ENCODE data around the gene TNFRSF12A.

TNFRSF12A gene

DNA sequence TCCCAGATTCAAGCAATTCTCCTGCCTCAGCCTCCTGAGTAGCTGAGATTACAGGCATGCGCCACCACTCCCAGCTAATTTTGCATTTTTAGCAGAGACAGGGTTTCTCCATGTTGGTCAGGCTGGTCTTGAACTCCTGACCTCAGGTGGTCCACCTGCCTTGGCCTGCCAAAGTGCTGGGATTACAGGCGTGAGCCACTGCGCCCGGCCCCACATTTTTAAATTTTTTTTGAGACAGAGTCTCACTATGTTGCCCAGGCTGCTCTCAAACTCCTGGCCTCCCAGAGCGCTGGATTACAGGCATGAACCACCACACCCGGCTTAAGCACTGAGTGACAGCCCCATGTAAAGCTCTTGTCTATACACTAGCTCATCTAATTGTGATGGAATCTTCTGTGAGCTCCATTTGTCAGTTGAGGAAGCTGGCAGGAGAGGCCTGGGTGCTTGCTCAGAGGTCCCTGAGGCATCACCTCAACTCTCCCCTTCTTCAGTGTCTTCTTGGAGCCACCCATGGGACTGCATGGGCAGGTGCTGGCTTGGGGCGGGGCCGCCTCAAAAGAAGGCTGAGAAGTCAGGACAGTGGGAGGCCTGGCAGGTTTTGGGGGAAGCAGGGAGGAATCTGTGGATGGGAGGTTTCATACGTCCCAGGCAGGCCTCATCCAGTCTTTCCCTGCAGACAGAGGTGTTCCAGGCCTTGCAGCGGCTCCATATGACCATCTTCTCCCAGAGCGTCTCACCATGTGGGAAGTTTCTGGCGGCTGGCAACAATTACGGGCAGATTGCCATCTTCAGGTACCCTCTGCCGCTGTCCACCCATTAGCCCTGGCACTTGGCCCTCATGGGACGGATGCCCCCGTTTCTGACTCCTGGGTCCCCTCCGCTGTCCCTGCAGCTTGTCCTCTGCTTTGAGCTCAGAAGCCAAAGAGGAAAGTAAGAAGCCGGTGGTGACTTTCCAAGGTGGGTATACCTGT, 5.1 kb downstream of the TNFRSF12A start:
- in situ Hi-C loops (cut with HindIII; ENCODE audit: low sequenced_read_pairs), result no loop called here

DNA sequence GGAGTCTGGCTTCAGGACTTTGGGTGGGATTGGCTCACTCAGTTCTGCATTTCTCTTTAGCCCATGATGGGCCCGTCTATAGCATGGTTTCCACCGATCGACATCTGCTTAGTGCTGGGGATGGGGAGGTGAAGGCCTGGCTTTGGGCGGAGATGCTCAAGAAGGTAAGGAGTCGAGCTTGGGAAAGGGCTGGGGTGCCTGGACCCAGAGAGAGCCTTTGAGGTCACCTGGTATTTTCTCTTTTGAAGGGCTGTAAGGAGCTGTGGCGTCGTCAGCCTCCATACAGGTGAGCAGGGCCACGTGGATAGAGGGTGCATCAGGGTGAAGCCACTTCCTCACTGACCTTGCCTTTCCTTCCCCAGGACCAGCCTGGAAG, 5.8 kb downstream of the TNFRSF12A start:
- in situ Hi-C loops (cut with HindIII; ENCODE audit: low sequenced_read_pairs), result no loop called here

DNA sequence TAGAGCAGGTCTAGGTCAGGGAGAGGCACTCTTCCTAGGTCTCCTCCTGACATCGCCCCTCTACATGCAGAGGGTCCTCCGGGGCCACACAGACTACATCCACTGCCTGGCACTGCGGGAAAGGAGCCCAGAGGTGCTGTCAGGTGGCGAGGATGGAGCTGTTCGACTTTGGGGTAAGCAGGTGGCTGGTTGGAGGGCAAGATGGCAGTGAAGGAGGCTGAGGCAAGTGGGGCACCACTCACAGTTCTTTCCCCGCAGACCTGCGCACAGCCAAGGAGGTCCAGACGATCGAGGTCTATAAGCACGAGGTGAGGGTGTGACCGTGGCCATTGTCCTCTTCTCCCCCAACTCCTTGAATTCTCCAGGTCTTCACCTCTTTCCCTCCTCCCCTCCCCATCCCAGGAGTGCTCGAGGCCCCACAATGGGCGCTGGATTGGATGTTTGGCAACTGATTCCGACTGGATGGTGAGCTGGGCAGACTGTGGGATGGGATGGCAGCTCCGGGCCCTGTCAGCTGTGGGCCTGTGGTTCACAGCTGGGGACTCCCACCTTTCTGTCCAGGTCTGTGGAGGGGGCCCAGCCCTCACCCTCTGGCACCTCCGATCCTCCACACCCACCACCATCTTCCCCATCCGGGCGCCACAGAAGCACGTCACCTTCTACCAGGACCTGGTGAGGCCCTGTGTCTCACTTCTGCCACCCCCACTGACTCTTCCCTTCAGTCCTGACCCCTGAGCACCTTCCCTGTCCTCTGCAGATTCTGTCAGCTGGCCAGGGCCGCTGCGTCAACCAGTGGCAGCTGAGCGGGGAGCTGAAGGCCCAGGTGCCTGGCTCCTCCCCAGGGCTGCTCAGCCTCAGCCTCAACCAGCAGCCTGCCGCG, 6.7 kb downstream of the TNFRSF12A start:
- in situ Hi-C loops (cut with HindIII; ENCODE audit: low sequenced_read_pairs), result no loop called here

DNA sequence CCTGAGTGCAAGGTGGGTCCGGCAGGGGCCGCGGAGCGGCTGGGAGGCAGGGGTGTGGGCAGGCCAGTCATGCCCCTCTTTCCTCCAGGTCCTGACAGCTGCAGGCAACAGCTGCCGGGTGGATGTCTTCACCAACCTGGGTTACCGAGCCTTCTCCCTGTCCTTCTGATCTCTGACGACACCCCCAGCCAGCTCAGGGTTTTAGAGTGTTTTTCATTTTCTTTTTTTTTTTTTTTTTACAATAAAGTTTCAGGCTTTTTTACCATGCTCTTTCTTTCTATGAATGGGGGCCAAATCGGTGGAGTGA, 7.3 kb downstream of the TNFRSF12A start:
- in situ Hi-C loops (cut with HindIII; ENCODE audit: low sequenced_read_pairs), result no loop called here

DNA sequence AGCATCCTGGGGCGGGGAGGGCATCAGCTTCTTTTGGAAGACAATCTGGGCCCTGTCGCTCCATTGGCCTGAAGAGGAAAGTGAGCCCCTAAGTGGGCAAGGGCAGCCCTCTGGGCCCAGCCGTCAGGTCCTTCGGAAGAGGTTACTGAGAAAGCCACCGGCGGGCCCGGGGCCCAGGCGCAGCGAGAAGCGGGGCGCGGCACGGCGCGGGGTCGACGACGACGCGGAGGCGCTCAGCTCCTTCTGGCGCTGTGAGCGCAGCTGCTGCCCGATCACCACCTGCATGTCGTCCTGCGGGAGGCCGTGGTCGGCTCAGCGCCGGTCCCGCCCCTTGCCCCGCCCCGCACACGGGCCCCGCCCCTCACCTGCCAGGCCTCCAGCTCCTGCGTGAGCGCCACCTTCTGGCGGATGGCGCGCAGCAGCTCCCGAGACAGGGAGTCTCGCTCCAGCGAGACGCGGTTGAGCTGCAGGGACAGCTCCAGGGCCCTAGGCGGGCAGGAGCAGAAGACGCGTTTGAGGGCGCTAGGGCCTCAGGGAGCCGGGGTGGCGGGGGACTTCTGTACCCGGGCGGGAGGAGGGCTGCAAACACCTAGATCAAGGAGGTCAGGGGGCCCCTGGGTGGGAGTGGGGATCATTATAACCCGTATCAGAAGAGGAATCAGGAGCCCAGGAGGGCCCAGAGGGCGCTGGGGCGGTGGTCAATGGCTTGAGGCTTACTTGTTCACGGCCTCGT, 8.0 kb downstream of the TNFRSF12A start:
- in situ Hi-C loops (cut with HindIII; ENCODE audit: low sequenced_read_pairs), result no loop called here

DNA sequence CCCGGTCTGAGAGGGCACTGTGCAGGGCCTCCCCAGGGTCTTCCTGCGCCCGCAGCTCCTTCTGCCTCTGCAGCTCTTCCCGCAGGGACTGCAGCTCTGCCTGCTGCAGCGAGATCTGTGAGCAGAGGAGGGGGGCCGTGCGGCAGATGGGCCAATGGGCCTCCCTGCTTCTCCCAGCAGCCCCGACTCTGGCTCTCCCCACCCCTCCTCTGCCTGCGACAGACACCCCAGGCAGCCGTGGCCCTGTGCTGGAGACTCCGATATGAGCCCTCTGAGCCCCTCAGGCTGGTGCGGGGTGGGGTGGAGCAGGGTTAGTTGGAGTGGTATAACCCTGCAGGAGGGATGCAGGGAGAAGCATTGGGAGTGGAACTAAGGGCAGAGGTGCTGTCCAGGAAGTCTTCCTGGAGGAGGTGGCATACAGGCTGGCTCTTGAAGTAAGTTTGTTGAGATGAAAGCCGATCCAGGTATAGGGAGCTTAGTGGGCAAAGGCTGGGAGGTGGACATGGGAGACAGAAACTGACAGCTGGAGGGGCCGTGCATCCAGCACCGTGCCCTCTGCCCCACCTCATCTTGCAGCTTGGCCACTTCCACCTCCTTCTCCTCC, 8.7 kb downstream of the TNFRSF12A start:
- in situ Hi-C loops (cut with HindIII; ENCODE audit: low sequenced_read_pairs), result no loop called here

DNA sequence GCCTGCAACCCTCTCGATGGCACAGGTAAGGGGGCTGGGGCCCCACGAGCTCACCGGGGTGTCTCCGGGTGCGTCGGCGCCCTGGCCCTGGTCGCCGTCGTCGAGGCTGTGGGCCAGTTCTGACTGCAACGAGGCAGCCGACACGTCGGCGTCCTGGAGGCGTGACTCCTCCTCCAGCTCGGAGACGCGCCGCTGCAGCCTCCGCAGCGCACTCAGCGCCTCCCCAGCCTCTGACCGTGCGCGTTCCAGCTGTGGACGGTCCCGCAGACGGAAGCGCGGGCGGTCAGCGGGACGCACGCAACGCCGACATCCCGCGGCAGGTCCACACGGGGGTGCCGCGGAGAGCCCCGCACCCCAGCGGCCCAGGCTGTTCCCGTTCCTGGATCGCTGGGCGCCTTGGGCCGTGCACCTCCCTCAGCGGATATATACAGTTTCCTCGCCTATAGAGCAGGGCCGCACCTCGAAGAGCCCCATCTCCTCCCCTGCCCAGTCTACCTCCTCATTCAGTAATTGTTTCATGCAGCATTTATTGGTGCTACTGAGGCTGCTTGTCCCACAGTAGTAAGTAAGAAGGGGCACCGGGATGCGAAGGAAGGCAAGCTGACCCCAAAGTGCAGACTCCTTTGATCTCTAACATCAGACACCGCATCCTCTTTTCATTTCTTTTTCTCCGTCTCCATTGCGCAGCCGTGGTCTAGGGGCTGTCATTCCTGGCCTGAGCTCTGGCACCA, 9.5 kb downstream of the TNFRSF12A start:
- in situ Hi-C loops (cut with HindIII; ENCODE audit: low sequenced_read_pairs), result no loop called here

DNA sequence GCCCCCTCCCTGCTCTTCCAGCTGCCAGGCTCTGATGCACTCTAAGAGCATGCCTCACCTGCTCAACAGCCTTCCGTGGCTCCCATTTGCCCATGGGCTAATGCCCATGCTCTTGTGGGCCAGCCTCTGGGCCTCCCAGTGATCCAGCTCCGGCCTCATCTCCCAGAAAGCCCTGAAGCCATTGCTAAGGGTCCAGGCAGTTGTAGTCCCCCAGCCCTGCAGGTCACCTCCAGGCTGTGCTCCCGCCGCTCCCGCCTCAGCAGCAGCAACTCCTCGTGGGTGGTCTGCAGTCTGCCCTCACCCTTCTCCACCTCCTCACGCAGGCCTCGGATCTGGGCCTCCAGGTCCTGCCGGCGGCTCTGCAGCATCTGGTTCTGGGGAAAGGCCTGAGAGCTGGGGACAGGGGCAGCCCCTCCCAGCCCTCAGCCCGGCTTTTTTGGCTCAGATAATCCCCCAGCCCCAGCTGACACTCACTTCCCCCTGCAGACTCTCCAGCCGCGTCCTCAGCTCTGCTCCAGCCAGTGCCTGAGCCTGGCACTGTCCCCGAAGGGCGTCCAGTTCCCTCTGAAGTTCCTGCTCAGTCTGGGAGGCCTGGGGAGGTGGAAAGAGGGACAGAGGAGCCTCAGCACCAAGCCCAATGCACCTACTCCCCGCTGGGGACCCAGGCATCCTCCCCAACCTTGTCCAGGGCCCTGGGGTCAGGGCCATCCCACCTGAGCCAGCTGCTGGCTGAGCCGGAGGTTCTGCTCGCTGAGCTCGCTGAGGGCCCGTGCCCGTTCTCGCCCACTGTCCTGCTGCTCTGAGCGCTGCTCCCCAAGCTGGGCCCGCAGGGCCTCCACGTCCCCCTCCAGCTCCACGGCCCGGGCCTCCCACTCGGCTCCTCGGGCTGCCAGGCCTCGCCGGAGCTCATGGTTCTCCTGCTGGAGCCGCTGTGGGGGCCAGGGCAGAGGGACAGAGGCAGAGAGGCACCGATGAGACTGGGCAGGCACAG, 10.3 kb downstream of the TNFRSF12A start:
- in situ Hi-C loops (cut with HindIII; ENCODE audit: low sequenced_read_pairs), result no loop called here

DNA sequence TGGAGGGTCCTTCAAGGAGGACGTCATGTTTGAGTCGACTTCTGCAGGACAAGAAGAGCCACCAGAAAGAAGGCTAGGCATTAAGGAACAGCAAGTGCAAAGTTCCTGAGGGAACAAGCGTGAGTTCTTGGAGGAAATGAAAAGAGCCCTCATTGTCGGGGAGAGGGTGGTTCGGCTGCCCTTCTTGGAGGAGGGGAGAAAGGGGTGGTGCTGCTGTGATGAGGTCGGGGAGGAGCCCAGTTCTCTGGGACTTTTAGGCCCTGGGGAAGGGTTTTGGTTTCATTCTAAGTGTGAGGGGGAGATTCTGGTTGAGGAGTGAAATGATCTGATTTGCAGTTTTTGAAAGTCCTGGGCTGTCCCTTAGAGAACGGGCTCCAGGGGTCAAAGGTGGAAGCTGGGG, 12.5 kb downstream of the TNFRSF12A start:
- in situ Hi-C loops (cut with HindIII; ENCODE audit: low sequenced_read_pairs), result no loop called here

DNA sequence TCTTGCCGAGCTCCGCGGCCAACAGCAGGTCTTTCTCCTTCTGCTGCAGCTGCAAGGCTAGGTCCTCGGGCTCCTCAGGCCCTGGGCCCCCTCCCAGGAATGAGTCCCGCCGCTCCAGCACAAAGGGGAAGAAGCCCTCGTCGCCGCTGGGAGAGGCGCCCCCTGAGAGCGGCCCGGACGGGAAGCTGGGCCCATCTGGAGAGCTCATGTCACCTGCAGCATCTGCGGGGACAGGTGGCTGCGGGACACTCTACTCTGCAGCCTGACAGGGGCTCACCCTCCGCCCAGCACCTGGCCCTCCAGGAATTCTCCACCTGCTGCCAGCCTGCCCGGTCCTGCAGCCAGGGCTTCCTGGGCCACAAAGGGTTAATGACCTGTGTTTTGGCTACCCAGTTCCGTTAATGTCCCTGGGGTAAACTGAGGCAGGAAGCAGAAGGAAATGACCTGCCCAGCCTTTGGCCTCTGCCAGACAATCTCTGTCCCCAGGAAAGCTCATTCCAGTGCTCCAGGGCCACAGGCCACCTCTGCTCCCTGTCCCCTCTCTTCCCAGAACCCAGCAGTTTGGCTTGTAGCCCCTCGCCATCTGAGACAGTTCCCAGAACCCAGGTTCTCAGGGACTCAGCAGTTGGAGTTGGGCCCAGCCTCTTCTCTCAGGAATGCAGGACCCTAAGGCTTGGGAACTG, 15.3 kb downstream of the TNFRSF12A start:
- in situ Hi-C loops (cut with HindIII; ENCODE audit: low sequenced_read_pairs), result no loop called here

DNA sequence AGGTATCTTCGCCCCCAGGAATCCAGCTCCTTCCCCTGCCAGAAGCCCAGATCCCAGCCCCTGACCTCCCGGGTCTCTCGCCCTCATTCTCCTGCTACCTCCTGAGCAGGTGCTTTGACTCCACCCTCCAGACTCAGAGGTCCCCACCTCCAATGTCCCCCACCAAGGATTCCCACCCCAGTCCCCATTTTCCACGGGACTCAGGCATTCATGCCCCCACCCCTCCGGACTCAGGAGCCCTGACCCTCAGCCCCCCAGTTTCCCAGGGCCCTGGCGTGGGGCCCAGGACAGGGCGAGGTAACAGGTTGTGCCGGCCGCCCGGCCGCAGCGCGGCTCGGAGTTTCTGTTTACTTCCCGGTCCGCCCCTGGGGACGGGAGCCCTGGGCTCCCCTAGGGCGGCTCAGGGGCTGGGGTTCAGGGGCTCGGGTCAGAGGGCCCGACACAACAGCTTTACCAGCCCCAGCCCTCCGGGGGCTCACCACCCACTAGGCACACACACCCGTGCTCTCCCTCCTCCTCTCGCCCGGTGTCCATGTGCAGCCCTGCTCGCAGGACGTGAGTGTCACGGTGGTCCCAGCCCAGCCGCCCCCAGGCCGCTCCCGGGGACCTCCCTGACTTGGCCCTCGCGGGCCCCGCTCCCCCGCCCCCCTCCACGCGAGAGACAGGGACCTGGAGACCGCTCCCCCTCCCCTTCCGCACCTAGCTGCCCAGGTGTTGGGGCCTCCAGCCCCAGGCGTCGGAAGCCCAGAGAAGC, 16.0 kb downstream of the TNFRSF12A start:
- in situ Hi-C loops (cut with HindIII; ENCODE audit: low sequenced_read_pairs), result no loop called here

DNA sequence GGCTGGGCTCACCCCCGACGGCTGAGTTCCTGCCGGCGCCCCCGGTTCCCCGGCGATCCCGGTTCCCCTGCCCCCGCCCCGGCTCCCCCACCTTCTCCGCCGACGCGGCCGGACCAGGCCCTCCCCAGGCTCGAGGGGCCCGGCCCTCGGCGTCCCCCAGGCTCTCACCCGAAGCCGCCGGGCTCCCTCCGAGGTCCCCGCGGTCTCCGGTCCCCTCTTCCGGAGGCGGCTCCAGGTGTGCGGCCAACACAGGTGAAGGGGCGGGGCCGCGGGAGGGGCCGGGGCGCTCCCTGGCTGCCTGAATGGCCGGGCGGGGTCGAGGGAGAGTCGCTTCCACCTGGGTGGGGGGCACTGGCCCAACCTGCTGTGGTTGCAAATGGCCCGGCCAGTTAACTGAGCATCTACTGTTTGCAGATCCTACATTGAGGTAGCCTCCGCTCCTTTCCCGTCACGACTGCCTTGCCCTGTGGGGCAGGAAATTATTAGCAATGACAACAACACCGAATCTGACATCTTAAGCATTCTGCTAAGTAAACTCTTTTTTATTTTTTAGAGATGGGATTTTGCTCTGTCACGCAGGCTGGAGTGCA, 16.7 kb downstream of the TNFRSF12A start, which contains the start of gene BICDL2:
TSS of gene BICDL2 (minus strand) at position 219 of the 590 bp plus-strand sequence. CDS start 1,448 bp downstream, outside the sequence.
- in situ Hi-C loops (cut with HindIII; ENCODE audit: low sequenced_read_pairs), result no loop called here

DNA sequence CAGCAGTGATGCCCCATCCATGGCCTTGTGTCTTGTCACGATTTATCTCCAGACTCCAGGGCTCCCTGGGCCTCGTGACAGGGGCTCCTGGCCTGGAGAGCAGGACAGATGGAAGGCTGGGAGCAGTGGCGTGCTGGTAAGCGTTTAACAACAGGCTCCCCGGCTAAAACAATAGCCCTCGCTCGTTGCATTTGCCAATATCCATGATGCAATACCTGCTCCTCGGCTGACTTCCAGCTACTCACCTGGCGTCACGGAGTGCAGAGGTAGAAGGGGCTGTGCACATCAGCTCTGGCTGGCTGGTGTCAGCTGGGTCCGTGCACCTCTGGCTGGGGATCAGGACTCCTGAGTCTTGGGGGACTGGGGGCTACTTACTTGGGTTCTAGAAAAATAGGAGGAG, 18.1 kb downstream of the TNFRSF12A start:
- in situ Hi-C loops (cut with HindIII; ENCODE audit: low sequenced_read_pairs), result no loop called here

DNA sequence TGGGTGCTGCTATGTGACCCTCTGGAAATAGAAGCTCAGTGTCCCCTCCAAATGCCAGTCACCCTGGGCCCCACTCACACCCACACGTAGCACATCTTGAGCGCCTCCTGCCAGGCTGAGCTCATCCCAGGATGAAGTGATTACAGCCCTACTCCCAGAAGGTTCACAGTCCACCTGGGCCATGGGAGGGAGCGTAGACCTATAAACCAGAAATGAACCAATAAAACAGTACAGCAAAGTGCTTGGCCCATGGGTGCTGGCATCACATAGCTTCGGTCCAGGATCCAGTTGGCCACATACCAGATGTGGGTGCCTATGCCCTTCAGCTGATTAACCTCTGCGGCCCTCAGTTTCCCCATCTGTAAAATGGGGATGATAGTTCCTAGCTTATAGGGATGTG, 18.7 kb downstream of the TNFRSF12A start:
- in situ Hi-C loops (cut with HindIII; ENCODE audit: low sequenced_read_pairs), result no loop called here

DNA sequence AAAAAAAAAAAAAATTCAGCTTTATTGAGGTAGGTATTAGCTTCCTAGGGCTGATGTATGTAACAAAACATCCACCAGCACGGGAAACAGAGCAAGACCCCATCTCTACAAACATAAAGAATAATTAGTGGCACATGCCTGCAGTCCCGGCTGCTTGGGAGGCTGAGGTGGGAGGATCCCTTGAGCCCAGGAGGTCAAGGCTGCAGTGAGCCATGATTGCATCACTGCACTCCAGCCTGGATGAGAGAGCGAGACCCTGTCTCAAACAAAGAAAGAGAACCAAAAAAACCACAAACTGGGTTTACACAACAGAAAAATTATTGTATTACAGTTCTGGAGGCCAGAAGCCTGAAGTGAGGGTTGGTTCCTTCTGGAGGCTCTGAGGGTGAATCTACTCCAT, 22.2 kb downstream of the TNFRSF12A start:
- in situ Hi-C loops (cut with HindIII; ENCODE audit: low sequenced_read_pairs), result no loop called here

DNA sequence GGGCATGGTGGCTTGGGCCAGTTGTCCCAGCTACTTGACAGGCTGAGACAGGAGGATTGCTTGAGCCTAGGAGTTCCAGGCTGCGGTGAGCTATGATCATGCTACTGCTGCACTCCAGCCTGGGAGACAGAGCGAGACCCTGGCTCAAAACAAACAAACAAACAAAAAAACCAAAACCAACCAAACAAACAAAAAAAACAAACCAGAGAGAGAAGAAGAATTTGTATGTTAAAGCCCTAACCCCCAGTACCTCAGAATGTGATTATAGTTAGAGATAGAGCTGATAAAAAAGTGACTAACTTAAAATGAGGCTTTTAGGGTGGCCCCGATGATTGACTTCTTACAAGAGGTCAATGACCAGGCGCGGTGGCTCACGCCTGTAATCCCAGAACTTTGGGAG, 24.5 kb downstream of the TNFRSF12A start:
- in situ Hi-C loops (cut with HindIII; ENCODE audit: low sequenced_read_pairs), result no loop called here

All from DLD1 (cell line).